HL-60/S4 (cell line): ENCODE results near the gene SPRR1B.
"Not testable (repeated sequence)": the region's sequence is repeated elsewhere in the genome, so short reads cannot be mapped to it uniquely, and the experiment has no call there.

Source experiments
- in situ Hi-C: fragments of 300-500 bp; cut with MboI; formaldehyde crosslinking; loops from 2 replicates; pipeline ENCODE4 v1.14.3; 2022; ENCODE audit warnings: low sequenced_read_pairs

The SPRR1B gene

GRCh38 chr1:153030895-153031294, at the start of gene SPRR1B:
TSS of gene SPRR1B (plus strand) at chr1:153031203. CDS start at chr1:153032346, 1,143 bp downstream.
- in situ Hi-C loops = no loop called here

GRCh38 chr1:152982076-152982475, 48.9 kb upstream of the SPRR1B start:
- in situ Hi-C loops = no loop called here

- in situ Hi-C loops = no loop called here
These were observed 47.8 kb upstream of the SPRR1B start for GRCh38 chr1:152983234-152983633.

- in situ Hi-C loops = no loop called here
These were observed 47.3 kb upstream of the SPRR1B start, which contains the start of gene SPRR1A for GRCh38 chr1:152983743-152984142. TSS of gene SPRR1A (plus strand) at chr1:152984081. CDS start at chr1:152985231, 1,150 bp downstream.

GRCh38 chr1:152986578-152986977, 44.4 kb upstream of the SPRR1B start:
- in situ Hi-C loops = no loop called here

- in situ Hi-C loops = no loop called here
These were observed 37.8 kb upstream of the SPRR1B start for GRCh38 chr1:152993186-152993585.

GRCh38 chr1:152995842-152996241, 35.2 kb upstream of the SPRR1B start:
- in situ Hi-C loops = no loop called here

- in situ Hi-C loops = no loop called here
These were observed 34.2 kb upstream of the SPRR1B start for GRCh38 chr1:152996633-152997400.

GRCh38 chr1:152997901-152998300, 33.1 kb upstream of the SPRR1B start:
- in situ Hi-C loops = no loop called here

- in situ Hi-C loops = no loop called here
These were observed 32.5 kb upstream of the SPRR1B start for GRCh38 chr1:152998476-152998875.

GRCh38 chr1:152999818-153000217, 31.2 kb upstream of the SPRR1B start:
- in situ Hi-C loops = no loop called here

- in situ Hi-C loops = no loop called here
These were observed 30.7 kb upstream of the SPRR1B start for GRCh38 chr1:153000294-153000693.

- in situ Hi-C loops = no loop called here
These were observed 29.6 kb upstream of the SPRR1B start, which contains the start of gene SPRR3 for GRCh38 chr1:153001382-153001781. TSS of gene SPRR3 (plus strand) at chr1:153001749. CDS start at chr1:153003021, 1,272 bp downstream.

GRCh38 chr1:153011235-153011758, 19.7 kb upstream of the SPRR1B start:
- in situ Hi-C loops = not testable (repeated sequence)

- in situ Hi-C loops = not testable (repeated sequence)
These were observed 9.2 kb upstream of the SPRR1B start for GRCh38 chr1:153021829-153022228.

- in situ Hi-C loops = not testable (repeated sequence)
These were observed 8.7 kb upstream of the SPRR1B start for GRCh38 chr1:153022340-153022739.

- in situ Hi-C loops = no loop called here
These were observed 7.9 kb upstream of the SPRR1B start for GRCh38 chr1:153023109-153023508.

- in situ Hi-C loops = no loop called here
These were observed 6.6 kb upstream of the SPRR1B start for GRCh38 chr1:153024413-153024812.

- in situ Hi-C loops = no loop called here
These were observed 5.2 kb upstream of the SPRR1B start for GRCh38 chr1:153025797-153026196.

- in situ Hi-C loops = no loop called here
These were observed 2.2 kb upstream of the SPRR1B start for GRCh38 chr1:153028766-153029165.

GRCh38 chr1:153032073-153032472, 1.1 kb downstream of the SPRR1B start:
- in situ Hi-C loops = no loop called here

- in situ Hi-C loops = no loop called here
These were observed 1.8 kb downstream of the SPRR1B start for GRCh38 chr1:153032677-153033308.
